ENCODE results near the gene POLR2C.
A peak's percentile ranks its signal among the peaks of the same experiment; 100 is the strongest.
"Not testable (repeated sequence)": the region's sequence is repeated elsewhere in the genome, so short reads cannot be mapped to it uniquely, and the experiment has no call there.

Gene POLR2C

GRCh38 chr16:57481421-57481820 is 18.9 kb downstream of the POLR2C start:
- Mint-ChIP-seq H3K36me3 (no peaks in the 10 kb centered on the region), H3K27me3 (peaks cover 40% of the 10 kb centered on the region), H3K9me3 (no peaks in the 10 kb centered on the region), H3K4me1 (peaks cover 48% of the 10 kb centered on the region), H3K27ac (no peak overlapping the region), H3K4me3 (no peak overlapping the region)
- no peak for ATAC-seq

GRCh38 chr16:57482845-57483545 is 20.5 kb downstream of the POLR2C start:
- Mint-ChIP-seq H3K27me3 (peaks cover 40% of the 10 kb centered on the region), H3K9me3 (no peaks in the 10 kb centered on the region), H3K27ac (no peak overlapping the region), H3K36me3 (no peaks in the 10 kb centered on the region), H3K4me1 (peaks cover 53% of the 10 kb centered on the region), H3K4me3 (no peak overlapping the region)
- ATAC-seq, result no peak

- Mint-ChIP-seq H3K9me3 (no peaks in the 10 kb centered on the region), H3K27me3 (peaks cover 40% of the 10 kb centered on the region), H3K4me1 (peaks cover 44% of the 10 kb centered on the region), H3K27ac (no peak overlapping the region), H3K4me3 (no peak overlapping the region), H3K36me3 (no peaks in the 10 kb centered on the region)
- ATAC-seq, result no peak
These were observed 21.4 kb downstream of the POLR2C start for GRCh38 chr16:57483725-57484514.

GRCh38 chr16:57484515-57485005 is 22.1 kb downstream of the POLR2C start:
- Mint-ChIP-seq H3K27me3 (peaks cover 40% of the 10 kb centered on the region), H3K27ac (no peak overlapping the region), H3K4me1 (peaks cover 37% of the 10 kb centered on the region), H3K36me3 (no peaks in the 10 kb centered on the region), H3K9me3 (no peaks in the 10 kb centered on the region), H3K4me3 (no peak overlapping the region)
- no peak for ATAC-seq

- ATAC-seq, result no peak
- Mint-ChIP-seq H3K4me1 (peaks cover 31% of the 10 kb centered on the region), H3K27ac (peak overlapping the region; percentile 87), H3K9me3 (no peaks in the 10 kb centered on the region), H3K36me3 (no peaks in the 10 kb centered on the region), H3K27me3 (peaks cover 37% of the 10 kb centered on the region), H3K4me3 (peak overlapping the region; percentile 88)
These were observed 22.8 kb downstream of the POLR2C start for GRCh38 chr16:57485091-57485915.

- H3K27ac Mint-ChIP-seq, result peak within 1 kb of the TSS; percentile 87
- peak; percentile 94 for ATAC-seq
- H3K27me3 Mint-ChIP-seq, result peaks cover 28% of the 10 kb centered on the region
- no peaks in the 10 kb centered on the region for H3K36me3 Mint-ChIP-seq
- H3K4me3 Mint-ChIP-seq, result peak within 1 kb of the TSS; percentile 88
- H3K9me3 Mint-ChIP-seq, result no peaks in the 10 kb centered on the region
- H3K4me1 Mint-ChIP-seq, result peaks cover 29% of the 10 kb centered on the region
These were observed 23.7 kb downstream of the POLR2C start, which contains the start of gene DOK4 for GRCh38 chr16:57485916-57486857. Gene DOK4, minus strand, starts transcription at chr16:57486493. Its CDS starts 6,986 bp downstream, at chr16:57479507.

- peaks cover 29% of the 10 kb centered on the region for H3K4me1 Mint-ChIP-seq
- peak overlapping the region; percentile 87 for H3K27ac Mint-ChIP-seq
- peak overlapping the region; percentile 80 for H3K4me3 Mint-ChIP-seq
These were observed 24.7 kb downstream of the POLR2C start for GRCh38 chr16:57486858-57487834.

GRCh38 chr16:57489229-57489628 is 26.8 kb downstream of the POLR2C start:
- no peaks in the 10 kb centered on the region for H3K9me3 Mint-ChIP-seq
- ATAC-seq, result no peak
- H3K27ac Mint-ChIP-seq, result no peak overlapping the region
- H3K4me3 Mint-ChIP-seq, result no peak overlapping the region
- H3K27me3 Mint-ChIP-seq, result peaks cover 19% of the 10 kb centered on the region
- H3K4me1 Mint-ChIP-seq, result peaks cover 37% of the 10 kb centered on the region
- H3K36me3 Mint-ChIP-seq, result no peaks in the 10 kb centered on the region

More at GRCh38 chr16:57486858-57487834, 24.7 kb downstream of the POLR2C start:
- H3K36me3 Mint-ChIP-seq, result no peaks in the 10 kb centered on the region
- no peak for ATAC-seq
- no peaks in the 10 kb centered on the region for H3K9me3 Mint-ChIP-seq
- H3K27me3 Mint-ChIP-seq, result peaks cover 19% of the 10 kb centered on the region

- no peaks in the 10 kb centered on the region for H3K9me3 Mint-ChIP-seq
- H3K4me3 Mint-ChIP-seq, result no peak overlapping the region
These were observed 31.3 kb downstream of the POLR2C start for GRCh38 chr16:57493767-57494166.

GRCh38 chr16:57497121-57497520 is 34.6 kb downstream of the POLR2C start:
- no peak overlapping the region for H3K4me3 Mint-ChIP-seq
- no peak overlapping the region for H3K27ac Mint-ChIP-seq
- no peak for ATAC-seq
- H3K36me3 Mint-ChIP-seq, result no peaks in the 10 kb centered on the region
- H3K27me3 Mint-ChIP-seq, result peaks cover 21% of the 10 kb centered on the region
- no peaks in the 10 kb centered on the region for H3K9me3 Mint-ChIP-seq
- peaks cover 11% of the 10 kb centered on the region for H3K4me1 Mint-ChIP-seq

More at GRCh38 chr16:57493767-57494166, 31.3 kb downstream of the POLR2C start:
- peaks cover 14% of the 10 kb centered on the region for H3K27me3 Mint-ChIP-seq
- H3K27ac Mint-ChIP-seq, result no peak overlapping the region
- H3K36me3 Mint-ChIP-seq, result no peaks in the 10 kb centered on the region
- peaks cover 11% of the 10 kb centered on the region for H3K4me1 Mint-ChIP-seq
- ATAC-seq, result no peak

GRCh38 chr16:57498031-57498430 is 35.6 kb downstream of the POLR2C start:
- H3K4me3 Mint-ChIP-seq, result no peak overlapping the region
- peaks cover 11% of the 10 kb centered on the region for H3K4me1 Mint-ChIP-seq
- no peaks in the 10 kb centered on the region for H3K9me3 Mint-ChIP-seq
- no peaks in the 10 kb centered on the region for H3K36me3 Mint-ChIP-seq
- peaks cover 26% of the 10 kb centered on the region for H3K27me3 Mint-ChIP-seq
- H3K27ac Mint-ChIP-seq, result no peak overlapping the region
- no peak for ATAC-seq

GRCh38 chr16:57499941-57500340 is 37.5 kb downstream of the POLR2C start:
- not testable (repeated sequence) for ATAC-seq, H3K4me1 Mint-ChIP-seq, H3K4me3 Mint-ChIP-seq, H3K9me3 Mint-ChIP-seq, H3K27ac Mint-ChIP-seq, H3K36me3 Mint-ChIP-seq
- peaks cover 27% of the 10 kb centered on the region for H3K27me3 Mint-ChIP-seq

GRCh38 chr16:57500578-57501111 is 38.2 kb downstream of the POLR2C start:
- H3K4me1 Mint-ChIP-seq, result no peaks in the 10 kb centered on the region
- no peak overlapping the region for H3K4me3 Mint-ChIP-seq
- peaks cover 32% of the 10 kb centered on the region for H3K27me3 Mint-ChIP-seq
- no peaks in the 10 kb centered on the region for H3K36me3 Mint-ChIP-seq
- ATAC-seq, result no peak
- no peaks in the 10 kb centered on the region for H3K9me3 Mint-ChIP-seq
- no peak overlapping the region for H3K27ac Mint-ChIP-seq

Data from stimulated activated memory B cell treated with anti-CD40 and anti-IgM and Interleukin-4, amounts not matched to agents 10 μg/mL and 1 μg/mL and 100 μg/mL, for 72 hours (primary cell).